Measurements from ENCODE around the gene CDKAL1.
A peak's percentile ranks its signal among the peaks of the same experiment; 100 is the strongest.
"Not testable (repeated sequence)": the region's sequence is repeated elsewhere in the genome, so short reads cannot be mapped to it uniquely, and the experiment has no call there.

The CDKAL1 gene

GRCh38 chr6:20534295-20535262 is at the start of gene CDKAL1:
Gene CDKAL1, plus strand, starts transcription at chr6:20534457. Its CDS starts 11,894 bp downstream, at chr6:20546351.
- DNase-seq (ENCODE audit: low read depth): peak; percentile 80

DNA sequence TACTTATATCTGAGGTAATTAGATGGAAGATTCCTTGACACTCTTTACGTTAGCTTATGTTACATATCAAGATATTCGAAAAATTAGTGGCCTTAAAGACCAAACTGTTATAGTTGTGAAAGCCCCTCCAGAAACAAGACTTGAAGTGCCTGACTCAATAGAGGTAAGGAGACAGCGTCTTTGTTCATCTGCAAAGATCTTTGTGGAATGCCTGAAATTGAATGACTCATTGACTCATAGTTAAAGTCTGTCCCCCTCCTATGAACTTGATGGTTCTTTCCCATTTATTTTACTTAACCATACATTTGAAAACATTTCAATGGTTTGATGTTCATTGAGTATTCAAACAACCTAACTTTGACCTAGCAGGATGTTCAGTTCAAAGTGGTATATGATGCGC is 47.6 kb upstream of the CDKAL1 start:
- no peak for DNase-seq (ENCODE audit: low read depth)

DNA sequence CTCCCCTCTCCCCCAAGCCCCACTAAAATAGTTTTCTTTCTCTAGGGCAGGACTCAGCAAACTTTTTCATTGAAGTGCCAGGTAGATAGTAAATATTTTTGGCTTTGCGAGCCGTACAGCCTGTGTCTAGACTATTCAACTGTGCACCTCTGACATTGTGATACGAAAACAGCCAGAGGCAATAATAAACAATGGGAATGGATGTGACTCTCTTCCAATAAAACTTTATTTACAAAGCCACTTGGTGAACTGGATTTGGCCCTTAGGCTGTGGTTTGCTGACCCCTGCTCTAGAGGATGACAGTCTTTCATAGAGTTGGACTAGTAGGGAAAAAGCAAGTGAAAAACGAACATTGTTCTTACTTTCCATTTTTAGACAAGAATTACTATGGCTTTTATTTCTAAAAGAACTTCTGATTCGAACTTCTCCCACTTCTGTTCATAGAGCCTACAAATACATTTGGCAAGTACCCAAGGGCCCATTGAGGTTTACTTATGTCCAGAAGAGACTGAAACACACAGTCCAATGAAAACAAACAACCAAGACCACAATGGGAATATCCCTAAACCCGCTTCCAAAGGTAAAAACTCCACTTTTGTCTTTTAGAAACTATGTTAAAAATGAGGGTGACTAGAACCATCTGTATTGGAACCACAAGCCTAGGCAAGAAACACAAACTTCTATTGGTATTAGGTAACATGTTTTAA is 46.4 kb upstream of the CDKAL1 start:
- no peak for DNase-seq (ENCODE audit: low read depth)

DNA sequence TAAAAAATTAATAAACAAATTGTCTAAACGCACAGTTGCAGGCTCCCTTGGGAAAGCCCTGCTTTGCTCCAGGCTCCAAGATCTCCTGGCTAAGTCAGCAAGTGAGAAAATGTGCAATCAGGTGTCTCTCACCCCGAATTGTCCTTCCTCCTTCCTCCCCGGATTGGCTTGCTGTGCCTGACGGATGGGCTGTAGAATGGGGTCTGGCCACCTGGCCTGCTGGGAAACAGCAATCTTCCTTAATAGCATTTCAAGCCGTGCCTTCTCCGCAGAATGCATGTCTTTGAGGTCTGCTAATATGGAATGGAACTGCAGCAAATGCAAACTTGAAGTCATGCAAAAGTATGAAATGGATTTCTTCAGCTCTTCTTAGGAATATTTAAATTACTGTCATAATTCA is 43.7 kb upstream of the CDKAL1 start:
- no peak for DNase-seq (ENCODE audit: low read depth)

GRCh38 chr6:20492099-20492498 is 42.2 kb upstream of the CDKAL1 start:
- no peak for DNase-seq (ENCODE audit: low read depth)

GRCh38 chr6:20497216-20498040 is 36.8 kb upstream of the CDKAL1 start:
- no peak for DNase-seq (ENCODE audit: low read depth)

GRCh38 chr6:20498041-20498385 is 36.2 kb upstream of the CDKAL1 start:
- DNase-seq (ENCODE audit: low read depth): no peak

GRCh38 chr6:20509212-20509611 is 25.0 kb upstream of the CDKAL1 start:
- no peak for DNase-seq (ENCODE audit: low read depth)

DNA sequence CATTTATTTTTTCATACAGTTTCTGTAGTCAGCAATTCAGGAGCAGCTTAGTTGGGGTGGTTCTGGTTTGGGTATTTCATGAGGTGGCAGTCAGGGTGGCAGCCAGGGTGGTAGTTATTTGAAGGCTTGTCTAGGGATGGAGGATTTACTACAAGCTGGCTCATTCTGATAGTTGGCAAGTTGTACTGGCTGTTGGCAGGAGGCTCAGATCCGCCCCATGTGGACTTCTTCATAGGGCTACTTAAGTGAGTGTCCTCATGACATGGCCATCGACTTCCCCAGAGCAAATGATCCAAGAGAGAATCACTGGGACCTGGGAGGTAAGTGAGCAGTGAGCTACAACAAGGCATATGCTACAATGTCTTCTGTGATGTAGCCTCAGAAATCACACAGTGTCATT is 22.4 kb upstream of the CDKAL1 start:
- no peak for DNase-seq (ENCODE audit: low read depth)

DNA sequence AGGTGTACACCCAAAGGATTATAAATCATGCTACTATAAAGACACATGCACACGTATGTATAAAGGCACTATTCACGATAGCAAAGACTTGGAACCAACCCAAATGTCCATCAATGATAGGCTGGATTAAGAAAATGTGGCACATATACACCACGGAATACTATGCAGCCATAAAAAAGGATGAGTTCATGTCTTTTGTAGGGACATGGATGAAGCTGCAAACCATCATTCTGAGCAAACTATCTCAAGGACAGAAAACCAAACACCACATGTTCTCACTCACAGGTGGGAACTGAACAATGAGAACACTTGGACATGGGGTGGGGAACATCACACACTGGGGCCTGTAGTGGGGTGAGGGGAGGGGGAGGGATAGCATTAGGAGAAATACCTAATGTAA is 9.0 kb upstream of the CDKAL1 start:
- not testable (repeated sequence) for DNase-seq (ENCODE audit: low read depth)

DNA sequence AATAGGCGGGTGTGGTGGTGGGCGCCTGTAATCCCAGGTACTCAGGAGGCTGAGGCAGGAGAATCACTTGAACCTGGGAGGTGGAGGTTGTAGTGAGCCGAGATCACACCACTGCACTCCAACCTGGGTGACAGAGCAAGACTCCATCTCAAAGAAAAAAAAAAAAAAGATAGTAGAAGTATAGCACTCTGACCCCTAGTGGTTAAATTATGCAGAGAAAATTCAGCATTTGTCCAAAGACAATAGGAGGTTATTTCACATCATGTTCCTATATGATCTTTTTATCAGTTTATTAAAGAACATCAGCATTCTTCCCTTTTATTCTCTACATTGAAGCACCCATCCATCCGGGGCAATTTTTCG is 5.2 kb upstream of the CDKAL1 start:
- not testable (repeated sequence) for DNase-seq (ENCODE audit: low read depth)

DNA sequence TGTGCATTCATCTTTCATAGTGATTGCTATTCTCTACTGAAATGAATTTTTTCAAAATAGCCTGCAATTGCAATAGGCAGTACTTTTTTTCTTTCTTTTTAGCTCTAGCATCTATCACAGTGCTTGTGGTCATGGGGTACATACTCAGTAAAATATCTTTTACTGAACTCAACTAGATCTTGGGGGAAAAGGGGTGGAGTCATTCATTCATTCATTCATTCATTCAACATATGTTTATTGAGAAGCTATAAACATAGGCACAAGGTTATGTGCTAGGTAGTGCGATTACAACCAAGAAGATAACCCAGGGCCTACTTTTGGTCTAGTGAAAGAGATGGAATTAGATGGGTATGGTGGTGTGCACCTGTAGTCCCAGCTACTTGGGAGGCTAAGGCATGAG is 1.4 kb upstream of the CDKAL1 start:
- DNase-seq (ENCODE audit: low read depth): no peak

- DNase-seq (ENCODE audit: low read depth): no peak
Observed at GRCh38 chr6:20533746-20534294, 437 bp upstream of the CDKAL1 start.

DNA sequence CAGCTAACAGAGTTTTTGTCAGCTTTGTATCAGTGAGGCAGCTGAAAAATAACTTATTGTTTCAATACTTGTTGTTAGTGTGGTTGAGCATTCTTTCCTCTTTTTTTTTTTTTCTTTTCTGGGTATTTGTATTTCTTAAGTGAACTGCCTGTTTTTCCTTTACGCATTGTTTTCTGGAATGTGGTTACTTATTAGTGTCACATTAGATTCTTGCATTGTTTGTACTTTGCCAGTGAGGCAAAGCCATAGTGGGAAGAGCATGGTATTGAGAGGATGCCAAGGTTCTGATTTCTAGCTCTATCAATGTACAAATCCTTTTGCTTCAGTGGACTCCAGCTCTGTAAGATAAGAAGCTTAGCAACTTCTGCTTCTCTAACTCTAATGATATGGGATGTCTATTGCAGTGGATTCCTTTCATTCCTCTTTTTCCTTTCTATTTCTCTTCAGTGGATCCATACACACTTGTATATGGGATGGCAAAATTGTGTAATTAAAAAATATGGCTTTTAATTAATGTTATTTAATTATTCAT is 3.9 kb downstream of the CDKAL1 start:
- DNase-seq (ENCODE audit: low read depth): no peak

GRCh38 chr6:20538907-20539306 is 4.7 kb downstream of the CDKAL1 start:
- DNase-seq (ENCODE audit: low read depth): no peak

- no peak for DNase-seq (ENCODE audit: low read depth)
Observed at GRCh38 chr6:20539387-20539786, 5.1 kb downstream of the CDKAL1 start.

DNA sequence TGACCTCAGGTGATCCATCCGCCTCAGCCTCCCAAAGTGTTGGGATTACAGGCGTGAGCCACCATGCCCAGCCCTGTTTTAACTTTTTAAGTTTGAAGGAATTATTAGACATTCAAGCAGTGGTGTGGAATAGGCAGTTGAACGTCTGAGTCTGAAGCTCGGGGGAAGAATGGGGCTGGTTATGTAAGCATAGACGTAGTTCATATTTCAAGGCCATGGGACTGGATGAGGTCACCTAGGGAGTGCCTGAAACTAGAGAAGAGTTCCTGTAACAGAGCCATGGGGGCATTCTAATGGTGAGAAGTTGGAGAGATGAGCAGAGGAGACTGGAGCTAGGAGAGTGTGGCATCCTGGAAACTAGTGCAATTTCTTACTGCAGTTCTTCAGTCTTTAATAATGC is 6.4 kb downstream of the CDKAL1 start:
- no peak for DNase-seq (ENCODE audit: low read depth)

GRCh38 chr6:20541382-20541781 is 7.1 kb downstream of the CDKAL1 start:
- no peak for DNase-seq (ENCODE audit: low read depth)

GRCh38 chr6:20542927-20543602 is 8.8 kb downstream of the CDKAL1 start:
- no peak for DNase-seq (ENCODE audit: low read depth)

DNA sequence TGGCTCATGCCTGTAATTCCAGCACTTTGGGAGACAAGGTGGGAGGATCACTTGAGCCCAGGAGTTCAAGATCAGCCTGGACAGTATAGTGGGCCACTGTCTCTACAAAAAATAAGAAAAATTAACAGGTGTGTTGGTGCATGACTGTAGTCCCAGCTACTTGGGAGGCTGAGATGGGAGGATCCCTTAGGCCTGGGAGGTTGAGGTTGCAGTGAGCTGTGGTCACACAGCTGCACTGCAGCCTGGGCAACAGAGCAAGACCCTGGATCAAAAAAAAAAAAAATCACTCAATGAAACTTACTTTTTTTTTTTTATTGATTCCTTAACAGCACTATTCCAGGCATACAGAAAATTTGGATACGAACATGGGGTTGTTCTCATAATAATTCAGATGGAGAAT is 14.0 kb downstream of the CDKAL1 start:
- DNase-seq (ENCODE audit: low read depth): no peak

DNA sequence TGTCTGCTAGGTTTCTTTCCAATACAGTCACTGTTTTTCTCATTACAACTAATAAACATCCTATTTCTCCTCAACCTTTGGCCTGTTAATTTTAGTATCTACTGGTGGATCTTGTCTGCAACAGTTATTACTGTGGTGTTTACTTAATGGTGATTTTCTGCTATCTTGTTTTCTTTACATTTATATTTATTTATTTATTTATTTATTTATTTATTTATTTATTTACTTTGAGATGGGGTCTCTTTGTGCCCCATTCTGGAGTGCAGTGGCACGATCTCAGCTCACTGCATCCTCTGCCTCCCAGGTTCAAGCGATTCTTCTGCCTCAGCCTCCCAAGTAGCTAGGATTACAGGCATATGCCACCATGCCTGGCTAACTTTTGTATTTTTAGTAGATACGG is 15.1 kb downstream of the CDKAL1 start:
- not testable (repeated sequence) for DNase-seq (ENCODE audit: low read depth)
